Measurements from ENCODE around the gene BUB1B.

GRCh38 chr15:40254452-40254851 lies 93.6 kb downstream of the BUB1B start:
- TF ChIP-seq CTCF (IDR thresholded peaks at IDR 0.05; ENCODE audit: poor library complexity, severe bottlenecking) = no peak
- no peak for TF ChIP-seq RAD21 (conservative IDR thresholded peaks at IDR 0.05)
- TF ChIP-seq EP300 (conservative IDR thresholded peaks at IDR 0.05; ENCODE audit: poor library complexity, severe bottlenecking) = no peak
- TF ChIP-seq EZH2 (IDR thresholded peaks at IDR 0.05; ENCODE audit: borderline replicate concordance, insufficient read depth, low read length, poor library complexity, severe bottlenecking) = no peak
- no peak for TF ChIP-seq SMC3 (conservative IDR thresholded peaks at IDR 0.05; ENCODE audit: poor library complexity)
- TF ChIP-seq TAF1 (IDR thresholded peaks at IDR 0.05; ENCODE audit: low read depth) = no peak
- no peak for TF ChIP-seq POLR2AphosphoS5 (IDR thresholded peaks at IDR 0.05)
- no peak for TF ChIP-seq REST (IDR thresholded peaks at IDR 0.05; ENCODE audit: borderline replicate concordance)
- no peak for TF ChIP-seq MXI1 (conservative IDR thresholded peaks at IDR 0.05; ENCODE audit: poor library complexity, severe bottlenecking)
